B cell (primary cell): ENCODE data around the gene SPP2. TPM values are rescaled to one million over a fixed set of nuclear protein-coding genes. Genes with fewer than 3 reads are reported as not detected.

ENCODE experiments used
- ATAC-seq: fragments of 200-7000 bp; cut with Tn5 transposase; one replicate; pipeline ENCODE4 v1.10.0; 2021; ENCODE audit warnings: low read depth, mild to moderate bottlenecking, moderate number of reproducible peaks, moderate library complexity
- CTCF ChIA-PET: fragments of 350-600 bp; sonication (Branson Sonifier 250); formaldehyde crosslinking; loops from one replicate; lab custom pipeline; 2021; ENCODE audit warnings: antibody characterized with exemption, inconsistent platforms; lab: Charles Lee
- POLR2A ChIA-PET: fragments of 350-600 bp; sonication (Branson Sonifier 250); formaldehyde crosslinking; loops from one replicate; lab custom pipeline; 2021; ENCODE audit warnings: antibody characterized with exemption; lab: Charles Lee
- DNase-seq: peaks from one replicate; pipeline ENCODE4 v3.0.0; 2013
- H2AFZ ChIP-seq: 2 replicates; pipeline ENCODE4 v1.6.1; 2012; ENCODE audit warnings: mild to moderate bottlenecking, low read depth, low read length; ENCODE audit not compliant: insufficient read depth, poor library complexity, severe bottlenecking
- H3K27ac ChIP-seq, 2 donors: 1 replicate in 1 of 2; 2 replicates in 1 of 2; pipeline ENCODE4 v1.5.1; 2012 to 2013; ENCODE audit warnings: low read length in 2 of 2, mild to moderate bottlenecking in 2 of 2, moderate library complexity in 1 of 2
- H3K27me3 ChIP-seq, 4 experiments: fragments of 200-600 bp in 1 of 4; sonication (generic) in 1 of 4; replicated peaks in 1 of 4; 1 replicate in 2 of 4; 2 replicates in 2 of 4; pipeline versions ENCODE4 v1.6.1 to v1.7.0; 2013 to 2016; ENCODE audit warnings: low read length in 3 of 4, mild to moderate bottlenecking in 2 of 4, mixed read lengths in 1 of 4, moderate library complexity in 1 of 4; ENCODE audit not compliant: insufficient read depth in 4 of 4, control insufficient read depth in 3 of 4; ENCODE audit errors: control extremely low read depth in 1 of 4
- H3K36me3 ChIP-seq, 2 experiments: replicated peaks in 1 of 2; 1 replicate in 1 of 2; 2 replicates in 1 of 2; pipeline versions ENCODE4 v1.6.1 to v1.7.1; 2013; ENCODE audit warnings: low read length in 1 of 2; ENCODE audit not compliant: insufficient read depth in 2 of 2, control insufficient read depth in 1 of 2; ENCODE audit errors: control extremely low read depth in 1 of 2, extremely low read depth in 1 of 2
- H3K4me1 ChIP-seq, 2 donors: fragments of 200-600 bp in 1 of 2; sonication (generic) in 1 of 2; 1 replicate in 1 of 2; 2 replicates in 1 of 2; pipeline versions ENCODE4 v1.5.1 to v1.6.1; 2013 to 2017; ENCODE audit warnings: low read length in 2 of 2; ENCODE audit not compliant: control insufficient read depth in 2 of 2, insufficient read depth in 2 of 2
- H3K4me2 ChIP-seq: replicated peaks from 2 replicates; pipeline ENCODE3; 2012; ENCODE audit warnings: mild to moderate bottlenecking, low read depth, low read length; ENCODE audit not compliant: poor library complexity, severe bottlenecking
- H3K4me3 ChIP-seq, 5 experiments: fragments of 200-600 bp in 1 of 5; sonication (generic) in 1 of 5; 1 replicate in 3 of 5; 2 replicates in 2 of 5; pipeline versions ENCODE4 v1.5.1 to v1.7.0; 2011 to 2016; ENCODE audit warnings: low read length in 4 of 5, mild to moderate bottlenecking in 4 of 5, low read depth in 2 of 5, control low read depth in 1 of 5, moderate library complexity in 1 of 5; ENCODE audit not compliant: insufficient read depth in 1 of 5; ENCODE audit errors: control extremely low read depth in 1 of 5, extremely low read depth in 1 of 5
- H3K79me2 ChIP-seq: fragments of 200-600 bp; sonication (generic); one replicate; pipeline ENCODE4 v1.6.0; 2016; ENCODE audit warnings: low read length; ENCODE audit not compliant: control insufficient read depth, insufficient read depth
- H3K9ac ChIP-seq: fragments of 200-600 bp; sonication (generic); 2 replicates; pipeline ENCODE4 v1.6.1; 2017; ENCODE audit warnings: mild to moderate bottlenecking, low read length, moderate library complexity
- H3K9me3 ChIP-seq, 3 donors: one replicate each; pipeline versions ENCODE4 v1.6.1 to v1.7.1; 2013; ENCODE audit warnings: low read length in 2 of 3; ENCODE audit not compliant: control insufficient read depth in 2 of 3, insufficient read depth in 1 of 3; ENCODE audit errors: control extremely low read depth in 1 of 3
- H4K20me1 ChIP-seq: 2 replicates; pipeline ENCODE4 v1.6.0; 2012; ENCODE audit warnings: mild to moderate bottlenecking, low read length; ENCODE audit not compliant: insufficient read depth, control insufficient read depth, poor library complexity, severe bottlenecking
- H3K27ac Mint-ChIP-seq: one replicate; pipeline ENCODE4 v1.8.0; 2021; ENCODE audit warnings: mixed read lengths
- H3K27me3 Mint-ChIP-seq: one replicate; pipeline ENCODE4 v1.8.0; 2021; ENCODE audit warnings: mixed read lengths
- H3K4me1 Mint-ChIP-seq: one replicate; pipeline ENCODE4 v1.8.0; 2021; ENCODE audit warnings: mixed read lengths
- H3K4me3 Mint-ChIP-seq: one replicate; pipeline ENCODE4 v1.8.0; 2021; ENCODE audit warnings: mixed read lengths
- H3K9me3 Mint-ChIP-seq: one replicate; pipeline ENCODE4 v1.8.0; 2022; ENCODE audit warnings: mixed read lengths; ENCODE audit not compliant: insufficient read depth
- CTCF ChIP-seq: fragments of 200-600 bp; IDR thresholded peaks from one replicate; pipeline ENCODE4 v1.8.0; 2022; ENCODE audit warnings: antibody characterized with exemption, mild to moderate bottlenecking
- EZH2 ChIP-seq: IDR thresholded peaks from 2 replicates; pipeline ENCODE4 v1.6.1; 2012; ENCODE audit warnings: borderline replicate concordance, low read depth, mild to moderate bottlenecking, moderate library complexity, low read length; ENCODE audit not compliant: insufficient read depth, poor library complexity, severe bottlenecking
- WGBS: methylation state at CpG from one replicate; pipeline ENCODE4 v1.1.5; 2013; ENCODE audit warnings: missing lambda C conversion rate; ENCODE audit not compliant: insufficient coverage; 5-methylcytosine and 5-hydroxymethylcytosine counted together
- intact Hi-C: fragments of 100-400 bp; cut with micrococcal nuclease; formaldehyde crosslinking; loops from one replicate; pipeline ENCODE4 v1.10.0; 2022
- polyA plus RNA-seq: library from polyadenylated mRNA; depleted of rRNA; stranded (reverse); fragments of >200 nt; gene quantifications from 2 replicates; pipeline ENCODE4 v1.2.3, GENCODE V29; 2012
- total RNA-seq, 2 donors: library from RNA; stranded (reverse); fragments of 120-200 nt in 1 of 2; gene quantifications; 1 replicate in 1 of 2; 2 replicates in 1 of 2; pipeline versions ENCODE4 v1.2.3 to v1.2.4, GENCODE V29; 2013 to 2022

The SPP2 gene
- total and polyA plus RNA-seq, 2 donors (not counting 1 experiment from before 2014, with no cell fraction given): not detected

- Histone ChIP-seq H2AFZ (no peak overlapping the region), H3K4me1 (peaks cover 12% of the 10 kb centered on the region in 2 donors), H3K79me2 (no peaks in the 10 kb centered on the region), H3K4me2 (no peak overlapping the region), H3K9me3 (peaks cover 0 to 11% (median 1%) of the 10 kb centered on the region in 3 donors), H3K4me3 (no peak overlapping the region), H3K36me3 (no peaks in the 10 kb centered on the region), H3K9ac (no peak overlapping the region), H4K20me1 (no peaks in the 10 kb centered on the region), H3K27ac (no peak overlapping the region), H3K27me3 (peaks cover 0 to 3% (median 0%) of the 10 kb centered on the region in 4 experiments)
- Mint-ChIP-seq H3K4me1 (peaks cover 17% of the 10 kb centered on the region), H3K4me3 (no peak overlapping the region), H3K9me3 (peaks cover 4% of the 10 kb centered on the region), H3K27me3 (peaks cover 32% of the 10 kb centered on the region), H3K27ac (no peak overlapping the region)
- ATAC-seq (no peak), DNase-seq (no peak)
- 100% methylated on average over 1 of the region's 1 CpG for WGBS
- intact Hi-C loops: no loop called here
- POLR2A ChIA-PET: no interaction called here
- no peak for TF ChIP-seq CTCF
- no peak for TF ChIP-seq EZH2
- CTCF ChIA-PET: no interaction called here
Measured at GRCh38 chr2:234022424-234022823, 28.1 kb upstream of the SPP2 start.

- ATAC-seq (no peak), DNase-seq (no peak)
- H4K20me1 ChIP-seq: no peaks in the 10 kb centered on the region
- H3K4me3 ChIP-seq: no peak overlapping the region
- H3K36me3 ChIP-seq: no peaks in the 10 kb centered on the region
- H3K4me2 ChIP-seq: no peak overlapping the region
- peaks cover 37% of the 10 kb centered on the region for H3K27me3 Mint-ChIP-seq
- H3K9me3 ChIP-seq: peaks cover 0 to 11% (median 1%) of the 10 kb centered on the region in 3 donors
- peaks cover 0 to 4% (median 1%) of the 10 kb centered on the region in 4 experiments for H3K27me3 ChIP-seq
- no peaks in the 10 kb centered on the region for H3K79me2 ChIP-seq
- H3K9ac ChIP-seq: no peak overlapping the region
- intact Hi-C loops: no loop called here
- no peak overlapping the region for H3K27ac Mint-ChIP-seq
- peaks cover 17% of the 10 kb centered on the region for H3K4me1 Mint-ChIP-seq
- WGBS: 95% methylated on average over 29 of the region's 29 CpGs
- H3K4me1 ChIP-seq: peaks cover 12% of the 10 kb centered on the region in 2 donors
- no peak overlapping the region for H3K4me3 Mint-ChIP-seq
- POLR2A ChIA-PET: no interaction called here
- no peak overlapping the region for H3K27ac ChIP-seq
- TF ChIP-seq CTCF (no peak), EZH2 (no peak)
- H2AFZ ChIP-seq: no peak overlapping the region
- CTCF ChIA-PET: no interaction called here
- peaks cover 4% of the 10 kb centered on the region for H3K9me3 Mint-ChIP-seq
Measured at GRCh38 chr2:234024304-234024703, 26.2 kb upstream of the SPP2 start.
